GM19328 (cell line): ENCODE data around the gene TYK2.
"Not testable (repeated sequence)": the region's sequence is repeated elsewhere in the genome, so short reads cannot be mapped to it uniquely, and the experiment has no call there.

Experiments used
- ATAC-seq: cut with Tn5 transposase; IDR thresholded peaks from one replicate; pipeline ENCODE4 v1.9.1; 2021; ENCODE audit warnings: mild to moderate bottlenecking, moderate library complexity; ENCODE audit not compliant: unreplicated experiment

Gene TYK2

GRCh38 chr19:10380313-10381102 is at the start of gene TYK2:
TSS of gene TYK2 (minus strand) at chr19:10380572. CDS start at chr19:10378406, 2,166 bp downstream.
- peak; percentile 93 for ATAC-seq

- no peak for ATAC-seq
Observed at GRCh38 chr19:10428996-10429381, 48.6 kb upstream of the TYK2 start.

- no peak for ATAC-seq
Observed at GRCh38 chr19:10427169-10427568, 46.8 kb upstream of the TYK2 start.

GRCh38 chr19:10424011-10424637 is 43.8 kb upstream of the TYK2 start:
- ATAC-seq, result no peak

GRCh38 chr19:10422846-10423245 is 42.5 kb upstream of the TYK2 start:
- ATAC-seq, result no peak

- no peak for ATAC-seq
Observed at GRCh38 chr19:10422046-10422461, 41.7 kb upstream of the TYK2 start.

- ATAC-seq, result no peak
Observed at GRCh38 chr19:10421240-10422045, 41.1 kb upstream of the TYK2 start.

- ATAC-seq, result no peak
Observed at GRCh38 chr19:10420444-10421239, 40.3 kb upstream of the TYK2 start, which contains the start of gene PDE4A. TSS of gene PDE4A (plus strand) at chr19:10420538. CDS start at chr19:10420765, 227 bp downstream.

GRCh38 chr19:10419646-10420443 is 39.5 kb upstream of the TYK2 start:
- ATAC-seq, result no peak

- no peak for ATAC-seq
Observed at GRCh38 chr19:10419200-10419645, 38.9 kb upstream of the TYK2 start.

- ATAC-seq, result no peak
Observed at GRCh38 chr19:10418485-10419199, 38.3 kb upstream of the TYK2 start.

GRCh38 chr19:10418235-10418484 is 37.8 kb upstream of the TYK2 start:
- ATAC-seq, result no peak

- ATAC-seq, result no peak
Observed at GRCh38 chr19:10417541-10418234, 37.3 kb upstream of the TYK2 start.

- peak; percentile 50 for ATAC-seq
Observed at GRCh38 chr19:10416380-10417257, 36.2 kb upstream of the TYK2 start.

GRCh38 chr19:10416083-10416379 is 35.7 kb upstream of the TYK2 start:
- ATAC-seq, result no peak

- no peak for ATAC-seq
Observed at GRCh38 chr19:10412257-10412977, 32.0 kb upstream of the TYK2 start.

GRCh38 chr19:10411224-10411623 is 30.9 kb upstream of the TYK2 start:
- ATAC-seq, result not testable (repeated sequence)
